WI38 (cell line): ENCODE results near the gene KRT77.
"Not testable (repeated sequence)": the region's sequence is repeated elsewhere in the genome, so short reads cannot be mapped to it uniquely, and the experiment has no call there.

ENCODE experiments used
- H3K4me3 ChIP-seq: 2 replicates; pipeline ENCODE4 v1.5.1; 2011; ENCODE audit warnings: low read depth, mild to moderate bottlenecking, control low read depth, low read length
- CTCF ChIP-seq: IDR thresholded peaks from 2 replicates; pipeline ENCODE4 v1.5.1; 2012; ENCODE audit warnings: low read depth, mild to moderate bottlenecking, control low read depth, low read length

The KRT77 gene

GRCh38 chr12:52703424-52703823 lies at the start of gene KRT77:
Gene KRT77 (minus strand): TSS chr12:52703524. CDS start chr12:52703434, 90 bp downstream.
- no peak within 1 kb of the TSS for H3K4me3 ChIP-seq
- TF ChIP-seq CTCF: no peak

- no peak for TF ChIP-seq CTCF
- no peak overlapping the region for H3K4me3 ChIP-seq
Measured at GRCh38 chr12:52752516-52752915, 49.2 kb upstream of the KRT77 start.

GRCh38 chr12:52751795-52752194 lies 48.5 kb upstream of the KRT77 start:
- TF ChIP-seq CTCF: no peak
- no peak overlapping the region for H3K4me3 ChIP-seq

GRCh38 chr12:52750532-52750931 lies 47.2 kb upstream of the KRT77 start:
- H3K4me3 ChIP-seq: not testable (repeated sequence)

GRCh38 chr12:52749827-52750226 lies 46.5 kb upstream of the KRT77 start:
- no peak for TF ChIP-seq CTCF
- H3K4me3 ChIP-seq: no peak overlapping the region

GRCh38 chr12:52748578-52748977 lies 45.3 kb upstream of the KRT77 start:
- H3K4me3 ChIP-seq: no peak overlapping the region
- no peak for TF ChIP-seq CTCF

- no peak for TF ChIP-seq CTCF
Measured at GRCh38 chr12:52745554-52745953, 42.2 kb upstream of the KRT77 start.

GRCh38 chr12:52744493-52745156 lies 41.3 kb upstream of the KRT77 start:
- H3K4me3 ChIP-seq: no peak overlapping the region
- no peak for TF ChIP-seq CTCF

More at GRCh38 chr12:52745554-52745953, 42.2 kb upstream of the KRT77 start:
- no peak overlapping the region for H3K4me3 ChIP-seq
